ENCODE results near the gene SPTB.

The SPTB gene

DNA sequence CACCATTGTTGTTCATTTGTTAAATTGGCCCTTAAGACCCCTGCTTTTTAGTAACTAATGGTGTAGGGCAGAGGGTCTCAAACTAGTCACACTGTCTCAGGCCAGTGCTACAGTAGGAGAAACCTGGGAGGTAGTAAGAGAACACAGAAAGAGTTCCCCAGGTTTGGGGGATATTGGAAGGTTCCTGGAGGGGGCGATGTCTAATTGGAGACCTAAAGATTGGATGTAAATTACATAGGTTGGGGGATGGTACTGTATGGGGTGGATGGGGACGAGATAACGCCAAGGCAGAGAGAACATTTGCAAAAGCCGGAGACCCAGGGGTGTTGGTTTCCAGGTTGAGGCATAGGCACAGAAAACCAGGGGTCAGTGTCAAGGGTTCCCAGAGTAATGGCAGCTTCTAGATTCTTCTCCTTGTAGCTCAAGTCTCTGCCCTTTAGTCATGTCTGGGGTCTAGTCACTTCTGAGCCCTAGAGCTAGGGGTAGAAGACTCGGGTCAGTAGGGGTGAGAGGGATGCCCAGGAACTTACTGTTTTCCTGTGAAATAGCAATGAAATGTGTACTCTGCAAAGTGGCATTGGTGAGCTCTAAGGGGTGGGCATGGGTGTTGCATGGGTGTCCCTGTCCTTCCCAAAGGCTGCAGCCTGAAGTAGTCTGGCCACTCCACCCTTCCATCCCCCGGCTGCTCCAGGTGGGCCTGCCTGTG, 153.7 kb downstream of the SPTB start:
- DNase-seq: peak; percentile 53

DNA sequence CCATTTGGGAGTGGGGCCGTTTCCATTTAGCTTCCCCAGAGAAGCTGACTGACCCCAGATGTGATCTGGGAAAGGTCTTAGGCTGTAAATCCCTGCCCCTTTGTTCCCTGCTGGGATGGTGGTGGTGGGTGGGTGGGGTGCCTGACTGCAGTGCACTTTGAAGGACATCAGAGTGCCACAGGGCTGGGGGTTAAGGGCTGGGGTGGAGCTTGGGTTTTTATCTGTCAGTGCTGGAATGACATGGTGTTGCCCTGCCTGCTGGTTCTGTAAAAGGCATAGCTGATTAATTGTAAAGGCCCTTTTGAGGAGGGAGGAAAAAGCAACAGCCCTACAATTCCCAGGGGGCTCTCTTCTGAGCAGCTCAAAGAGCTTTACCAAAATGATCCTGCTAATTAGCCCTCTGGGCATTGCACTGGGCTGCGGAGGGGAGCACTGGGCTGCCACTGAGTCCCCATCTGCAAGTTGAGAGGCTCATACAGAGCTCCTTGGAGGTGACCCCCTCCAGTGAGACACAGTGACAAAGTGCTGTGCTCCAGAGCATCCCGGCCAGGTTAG, 154.4 kb downstream of the SPTB start:
- peak; percentile 82 for DNase-seq

- peak; percentile 64 for DNase-seq
These were observed 155.2 kb downstream of the SPTB start for GRCh38 chr14:64724578-64724930.

GRCh38 chr14:64723691-64724577, 155.8 kb downstream of the SPTB start:
- peak; percentile 80 for DNase-seq

DNA sequence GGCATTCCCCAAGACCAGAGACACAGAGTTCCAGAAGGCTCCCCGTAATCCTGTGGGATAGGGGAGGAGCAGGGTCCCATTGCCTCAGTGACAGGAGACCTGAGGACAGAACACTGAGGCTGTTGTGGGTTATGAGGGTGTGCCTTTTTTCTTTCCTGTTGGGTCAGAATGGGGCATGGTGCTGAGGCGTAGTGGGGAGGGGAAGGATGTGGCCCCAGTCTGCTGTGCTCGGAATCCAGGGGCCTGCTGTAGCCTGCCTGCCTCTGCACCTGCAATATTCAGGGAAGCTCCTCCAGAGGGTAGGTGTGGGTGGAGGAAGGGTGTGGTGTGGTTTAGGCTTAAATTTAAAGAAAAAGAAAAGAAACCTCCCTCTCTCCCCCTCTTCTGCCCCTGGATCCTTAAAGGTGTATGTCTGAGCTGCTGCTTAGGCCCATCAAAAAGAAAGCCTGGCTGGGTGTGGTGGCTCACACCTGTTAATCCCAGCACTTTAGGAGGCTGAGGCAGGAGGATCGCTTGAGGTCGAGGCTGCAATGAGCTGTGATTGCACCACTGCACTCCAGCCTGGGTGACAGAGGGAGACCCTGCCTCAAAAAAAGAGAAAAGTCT, 156.8 kb downstream of the SPTB start:
- peak; percentile 11 for DNase-seq

DNA sequence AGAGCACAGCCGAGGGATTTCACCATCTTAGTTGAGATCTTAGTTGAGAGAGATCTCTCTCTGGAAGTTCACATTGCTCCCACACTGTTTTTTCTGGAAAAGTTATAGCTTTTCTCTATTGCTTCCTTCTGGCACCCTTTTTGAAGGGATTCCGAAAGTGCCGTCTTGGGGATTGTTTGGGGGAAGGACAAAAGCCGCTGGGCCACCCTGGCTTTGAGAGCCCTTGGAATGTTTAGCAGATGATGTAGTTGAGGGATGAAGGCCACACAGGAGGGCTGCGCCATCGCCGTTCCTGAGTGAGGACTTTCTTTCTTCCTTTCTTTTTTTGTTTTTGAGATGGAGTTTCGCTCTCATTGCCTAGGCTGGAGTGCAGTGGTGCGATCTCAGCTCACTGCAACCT, 157.8 kb downstream of the SPTB start:
- peak; percentile 20 for DNase-seq

DNA sequence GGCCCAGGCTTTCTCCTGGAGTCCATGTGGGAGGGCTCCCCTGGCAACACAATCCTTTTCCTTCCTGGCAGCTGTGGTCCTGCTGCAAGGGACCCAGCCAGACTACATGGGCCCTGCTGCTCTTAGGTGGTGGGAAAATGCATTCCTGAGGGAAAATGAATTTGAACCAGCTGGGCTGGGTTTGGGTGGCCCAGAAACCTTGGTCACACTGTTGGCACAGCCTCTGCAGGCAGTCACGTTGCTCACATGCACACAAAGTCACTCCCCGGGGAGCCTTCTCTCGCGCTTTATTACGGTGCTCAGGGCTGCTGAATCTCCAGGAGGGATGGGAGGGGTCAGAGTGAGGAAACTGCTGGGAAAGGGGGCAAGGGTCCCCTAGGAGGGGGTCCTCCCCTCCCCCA, 158.3 kb downstream of the SPTB start:
- DNase-seq: peak; percentile 50

GRCh38 chr14:64720131-64720576, 159.6 kb downstream of the SPTB start:
- peak; percentile 83 for DNase-seq

DNA sequence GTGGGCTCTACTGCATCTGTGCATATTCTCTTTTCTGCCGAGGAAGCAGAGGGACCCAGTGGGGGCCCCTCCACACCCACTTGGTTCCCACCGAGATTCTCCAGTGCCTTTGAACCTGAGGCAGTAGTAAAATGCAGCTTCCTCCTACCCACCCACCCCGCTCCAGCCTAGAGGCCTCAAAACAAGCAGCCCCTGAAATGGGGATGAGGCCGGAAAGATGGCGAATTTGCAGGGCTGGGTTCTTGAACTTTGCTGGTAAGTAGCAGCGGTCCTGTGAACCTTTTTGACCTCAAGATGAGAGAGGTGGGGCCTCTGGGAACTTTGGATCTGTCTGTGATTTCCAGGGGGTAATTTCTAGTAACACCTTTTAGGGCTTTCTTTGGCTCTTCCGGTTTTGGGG, 160.1 kb downstream of the SPTB start:
- peak; percentile 39 for DNase-seq

DNA sequence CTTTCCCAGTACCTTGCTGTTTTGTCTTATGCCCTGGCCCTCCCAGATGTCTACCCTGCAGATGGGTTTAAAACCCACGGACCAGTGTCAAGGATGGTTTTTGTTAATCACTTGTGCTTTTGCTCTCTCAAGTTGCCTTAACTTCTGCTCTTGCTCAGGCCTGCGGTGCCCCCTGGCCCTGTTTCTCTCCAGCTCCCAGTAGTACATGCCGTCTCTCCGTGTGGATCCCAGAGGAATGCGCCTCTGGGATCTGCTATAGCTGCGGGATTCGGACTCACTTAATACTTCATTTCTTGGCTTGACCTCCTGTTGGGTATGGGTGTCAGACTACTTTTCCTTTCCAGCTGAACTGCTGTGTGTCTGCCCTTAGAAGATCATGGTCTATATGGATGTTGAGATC, 160.9 kb downstream of the SPTB start:
- DNase-seq: peak; percentile 51

DNA sequence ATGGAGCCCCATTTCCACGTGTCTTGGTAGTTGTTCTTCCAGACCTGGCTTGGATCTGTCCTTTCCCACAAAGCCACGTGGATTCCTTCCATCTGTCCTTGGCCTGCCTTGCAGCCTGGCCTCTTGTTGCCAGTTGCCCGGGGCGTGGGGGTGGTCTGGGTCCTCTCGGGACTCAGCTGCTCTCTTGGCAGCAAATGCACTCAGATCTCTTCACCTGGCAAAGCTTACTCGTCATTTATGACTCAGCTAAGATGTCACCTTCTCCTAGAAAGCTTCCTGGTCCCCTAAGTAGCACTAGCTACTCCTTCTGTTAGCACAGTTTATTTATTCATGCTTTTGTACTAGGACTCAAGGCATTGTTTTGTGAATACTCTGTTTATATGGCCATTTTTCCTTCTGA, 161.8 kb downstream of the SPTB start:
- peak; percentile 52 for DNase-seq

DNA sequence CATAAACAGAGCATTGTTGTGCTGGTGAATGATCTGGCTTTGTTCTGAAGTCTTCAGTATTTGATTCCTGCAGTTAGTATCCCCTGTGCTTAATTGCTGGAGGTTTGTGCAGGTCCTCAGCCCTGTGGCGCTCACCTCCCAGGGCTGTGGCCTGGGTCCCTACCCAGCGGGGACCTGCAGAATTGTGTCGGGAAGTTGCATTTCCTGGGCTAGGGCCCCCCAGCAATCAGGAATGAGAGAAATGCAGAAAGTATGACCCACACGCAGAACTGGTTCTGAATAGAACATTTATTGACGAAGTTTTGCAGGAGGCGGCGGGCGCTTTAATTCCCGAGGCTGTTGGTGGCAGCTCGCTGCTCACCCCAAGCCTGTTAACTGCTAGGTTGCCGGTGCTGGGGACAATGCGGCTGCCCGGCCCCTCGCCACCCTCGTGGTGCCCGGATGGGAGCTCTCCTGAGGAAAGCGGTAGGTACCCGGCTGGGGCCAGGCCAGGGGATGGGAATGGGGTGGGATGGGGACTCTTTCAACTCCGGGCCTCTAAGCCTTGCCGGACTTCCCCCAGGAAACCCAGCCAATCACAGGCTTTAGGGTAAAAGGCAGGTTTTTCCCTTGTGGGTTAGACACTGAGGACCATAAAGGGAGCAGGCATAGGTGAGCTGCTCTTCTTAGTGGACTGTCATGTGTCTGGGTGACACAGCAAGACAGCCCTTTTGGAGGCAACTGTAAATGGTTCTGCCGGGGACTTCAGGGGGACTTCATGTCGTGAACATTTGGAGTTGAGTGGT, 163.9 kb downstream of the SPTB start:
- peak; percentile 80 for DNase-seq

GRCh38 chr14:64715146-64715627, 164.5 kb downstream of the SPTB start:
- DNase-seq: peak; percentile 58

DNA sequence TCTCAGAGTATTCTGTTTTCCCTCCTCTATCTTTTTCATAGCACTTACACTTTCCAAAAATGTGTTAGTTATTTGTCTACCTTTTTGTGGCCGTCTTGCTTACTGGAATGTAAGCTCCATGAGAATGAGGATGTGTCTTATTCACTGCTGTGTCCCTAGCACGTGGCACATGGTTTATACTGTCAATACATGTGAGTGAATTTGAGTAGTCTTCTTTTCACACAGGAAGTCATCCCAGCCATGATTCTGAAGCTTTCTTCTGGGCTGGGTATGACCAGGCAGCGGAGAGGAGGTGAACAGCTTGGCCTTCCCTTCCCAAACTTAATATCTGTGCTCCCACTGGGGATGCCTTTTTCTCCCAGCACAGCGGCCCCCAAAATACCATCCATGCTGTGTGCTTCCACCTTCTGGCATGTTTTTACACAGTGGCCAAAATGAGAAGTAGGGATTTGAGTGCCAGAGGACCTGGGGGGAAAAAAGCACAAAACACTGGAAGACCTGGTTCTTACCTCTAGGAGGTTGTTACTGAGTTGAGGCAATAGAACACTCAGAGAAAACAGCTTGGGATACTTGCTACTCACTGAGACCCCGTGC, 165.2 kb downstream of the SPTB start:
- peak; percentile 49 for DNase-seq

DNA sequence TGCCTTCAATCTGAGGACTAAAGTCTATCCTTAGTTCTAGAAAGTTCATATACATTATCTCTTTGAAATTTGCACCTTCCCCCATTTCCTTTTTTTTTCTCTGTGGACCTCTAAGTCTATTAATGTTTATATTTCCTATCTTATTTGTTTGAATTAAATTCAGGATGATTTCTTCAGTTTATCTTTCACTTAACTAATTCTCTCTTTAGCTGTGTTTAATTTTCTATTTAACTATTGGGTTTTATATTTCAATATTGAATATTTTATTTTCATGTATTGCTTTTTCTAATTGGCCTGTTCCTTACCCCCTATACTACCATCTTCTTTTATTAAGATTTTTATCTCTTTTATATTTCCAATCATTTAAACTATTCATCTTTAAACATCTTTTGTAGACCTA, 166.0 kb downstream of the SPTB start:
- DNase-seq: no peak

DNA sequence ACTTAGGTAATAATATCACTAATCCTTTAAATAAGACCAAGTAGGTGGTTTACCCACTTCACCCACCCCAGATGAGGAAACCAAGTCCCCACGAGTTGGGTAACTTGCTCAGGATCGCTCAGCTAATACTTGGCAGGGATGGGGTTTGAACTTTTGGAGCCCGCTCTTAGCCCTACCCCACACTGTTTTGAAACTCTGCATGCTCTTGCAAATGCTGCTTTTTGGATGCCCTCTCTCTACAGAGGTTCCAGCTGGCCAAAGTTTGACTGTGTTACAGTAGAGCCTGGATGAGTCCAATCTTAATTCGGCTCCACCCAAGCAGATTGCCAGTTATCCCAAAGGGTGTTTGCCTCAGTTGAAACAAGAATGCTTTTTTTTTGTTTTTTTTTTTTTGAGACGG, 168.7 kb downstream of the SPTB start:
- DNase-seq: peak; percentile 19

DNA sequence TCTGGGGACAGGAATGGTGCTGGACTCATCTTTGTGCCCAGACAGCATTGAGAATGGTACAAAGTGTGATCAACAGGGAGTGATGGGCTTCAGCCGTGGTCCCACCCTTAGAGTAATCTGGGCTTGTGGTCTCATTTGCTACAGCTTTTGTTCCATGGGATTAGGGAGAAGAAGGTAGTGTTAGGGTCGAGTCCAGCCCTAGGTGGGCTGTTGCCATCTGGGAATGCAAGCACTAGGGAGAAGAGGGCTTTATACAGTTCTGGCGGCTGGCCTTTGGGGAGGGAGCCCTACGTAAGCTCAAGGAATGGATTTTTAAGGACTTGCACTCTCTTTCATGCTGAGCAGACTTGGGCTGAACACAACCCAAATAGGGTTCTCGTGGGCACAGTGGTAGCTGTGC, 170.6 kb downstream of the SPTB start:
- DNase-seq: no peak

- DNase-seq: peak; percentile 99
These were observed 171.3 kb downstream of the SPTB start for GRCh38 chr14:64708148-64709004.

GRCh38 chr14:64707661-64708060, 172.0 kb downstream of the SPTB start:
- DNase-seq: peak; percentile 73

DNA sequence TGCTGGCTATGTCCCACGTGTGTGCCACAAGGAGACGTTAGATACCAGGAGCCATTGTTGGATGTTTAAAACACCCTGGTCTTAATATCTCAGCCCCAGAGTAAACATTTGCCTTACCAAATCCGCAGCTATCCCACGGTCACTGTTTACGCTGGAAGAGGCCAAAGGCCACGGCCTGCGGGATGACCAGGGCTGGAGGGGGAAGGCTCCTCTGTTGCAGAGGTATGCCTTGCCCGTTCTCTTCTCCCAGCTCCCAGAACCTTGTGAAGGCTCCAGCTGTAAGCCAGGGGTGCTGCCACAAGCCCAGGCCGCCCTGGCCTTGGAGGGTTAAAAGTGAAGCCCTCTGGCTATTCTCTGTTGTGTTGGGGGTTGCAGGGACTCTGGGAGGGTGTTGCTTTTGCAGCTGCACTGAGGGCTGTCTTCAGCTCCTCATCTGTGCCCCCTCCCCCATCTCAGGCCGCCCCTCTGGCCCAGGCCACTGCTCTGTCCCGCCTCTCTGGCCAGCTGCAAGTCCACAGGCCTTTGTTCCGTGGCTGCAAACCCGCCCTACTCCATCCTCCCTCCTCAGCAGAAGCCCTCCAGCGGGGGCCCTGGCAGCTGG, 173.0 kb downstream of the SPTB start:
- peak; percentile 94 for DNase-seq
